Measurements from ENCODE around the gene FADS1. TPM values are rescaled to one million over a fixed set of nuclear protein-coding genes. Genes with fewer than 3 reads are reported as not detected.

Gene FADS1
- total RNA-seq, 4 donors from 2014 or later = 4.9 to 9.9 (median 6.7) TPM

DNA sequence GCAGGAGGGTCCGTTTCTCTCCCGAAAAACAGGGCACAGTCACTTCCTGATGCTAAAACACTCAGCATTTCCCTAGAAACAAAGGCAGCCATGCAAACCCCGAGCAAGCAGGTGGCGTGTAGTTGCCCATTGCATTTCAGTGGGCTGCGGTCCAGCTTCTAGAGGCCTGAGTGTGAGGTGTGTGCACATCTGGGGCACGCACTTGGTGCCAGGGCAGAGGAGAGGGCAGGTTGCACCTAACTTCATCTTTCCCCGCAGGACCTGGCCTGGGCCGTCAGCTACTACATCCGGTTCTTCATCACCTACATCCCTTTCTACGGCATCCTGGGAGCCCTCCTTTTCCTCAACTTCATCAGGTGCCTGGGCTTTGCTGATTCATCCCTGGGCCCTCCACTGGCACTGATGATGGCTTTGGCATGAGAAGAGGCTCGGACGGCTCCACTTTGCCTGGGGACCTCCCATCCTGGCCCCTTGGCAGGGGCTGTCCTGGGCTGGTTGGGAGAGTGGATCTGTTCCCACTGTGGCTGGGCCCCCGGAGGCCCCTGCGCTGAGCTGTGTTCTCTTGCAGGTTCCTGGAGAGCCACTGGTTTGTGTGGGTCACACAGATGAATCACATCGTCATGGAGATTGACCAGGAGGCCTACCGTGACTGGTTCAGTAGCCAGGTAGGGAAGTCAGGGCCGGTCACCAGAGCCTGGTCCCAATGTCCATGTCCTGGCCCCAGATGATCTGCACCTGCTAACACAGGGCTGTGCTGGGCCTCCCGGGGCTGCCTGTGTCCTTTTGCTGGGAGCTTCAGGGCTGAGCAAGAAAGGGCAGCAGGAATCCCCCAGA lies 46.1 kb upstream of the FADS1 start:
- H3K27me3 ChIP-seq = no peaks in the 10 kb centered on the region
- H3K4me3 ChIP-seq = no peak overlapping the region
- no peaks in the 10 kb centered on the region for H3K9me3 ChIP-seq
- DNase-seq = no peak
- H3K4me1 ChIP-seq = no peaks in the 10 kb centered on the region
- H3K36me3 ChIP-seq = peaks cover 0 to 17% (median 0%) of the 10 kb centered on the region in 3 donors
- TF ChIP-seq, protein P1, sequence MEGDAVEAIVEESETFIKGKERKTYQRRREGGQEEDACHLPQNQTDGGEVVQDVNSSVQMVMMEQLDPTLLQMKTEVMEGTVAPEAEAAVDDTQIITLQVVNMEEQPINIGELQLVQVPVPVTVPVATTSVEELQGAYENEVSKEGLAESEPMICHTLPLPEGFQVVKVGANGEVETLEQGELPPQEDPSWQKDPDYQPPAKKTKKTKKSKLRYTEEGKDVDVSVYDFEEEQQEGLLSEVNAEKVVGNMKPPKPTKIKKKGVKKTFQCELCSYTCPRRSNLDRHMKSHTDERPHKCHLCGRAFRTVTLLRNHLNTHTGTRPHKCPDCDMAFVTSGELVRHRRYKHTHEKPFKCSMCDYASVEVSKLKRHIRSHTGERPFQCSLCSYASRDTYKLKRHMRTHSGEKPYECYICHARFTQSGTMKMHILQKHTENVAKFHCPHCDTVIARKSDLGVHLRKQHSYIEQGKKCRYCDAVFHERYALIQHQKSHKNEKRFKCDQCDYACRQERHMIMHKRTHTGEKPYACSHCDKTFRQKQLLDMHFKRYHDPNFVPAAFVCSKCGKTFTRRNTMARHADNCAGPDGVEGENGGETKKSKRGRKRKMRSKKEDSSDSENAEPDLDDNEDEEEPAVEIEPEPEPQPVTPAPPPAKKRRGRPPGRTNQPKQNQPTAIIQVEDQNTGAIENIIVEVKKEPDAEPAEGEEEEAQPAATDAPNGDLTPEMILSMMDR (IDR thresholded peaks at IDR 0.05) = no peak
- TF ChIP-seq POLR2A (IDR thresholded peaks at IDR 0.05) = no peak
- no peak overlapping the region for H3K27ac ChIP-seq

DNA sequence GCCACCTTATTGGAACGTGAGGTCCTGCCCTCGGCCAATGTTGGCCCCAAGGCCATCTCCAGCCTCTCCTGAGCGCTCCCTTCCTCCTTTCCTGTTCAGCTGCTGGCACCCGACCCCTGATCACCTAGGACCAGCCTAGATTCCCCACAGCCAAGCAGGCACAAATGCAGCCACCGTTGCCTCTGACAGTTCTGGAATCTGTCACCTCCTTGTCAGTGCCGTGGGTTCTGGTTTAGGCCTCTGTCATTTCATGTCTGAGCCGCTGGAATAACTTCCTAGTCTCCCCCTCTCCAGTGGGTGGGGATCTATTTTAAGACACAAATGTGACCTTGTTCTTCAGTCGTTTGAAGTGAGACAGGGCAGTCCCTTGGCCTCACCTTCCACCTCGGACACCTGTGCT lies 44.8 kb upstream of the FADS1 start:
- no peaks in the 10 kb centered on the region for H3K9me3 ChIP-seq
- TF ChIP-seq, protein P1 (IDR thresholded peaks at IDR 0.05) = no peak
- no peak for TF ChIP-seq POLR2A (IDR thresholded peaks at IDR 0.05)
- H3K4me3 ChIP-seq = no peak overlapping the region
- no peaks in the 10 kb centered on the region for H3K27me3 ChIP-seq
- peaks cover 0 to 29% (median 0%) of the 10 kb centered on the region in 3 donors for H3K36me3 ChIP-seq
- H3K27ac ChIP-seq = no peak overlapping the region
- H3K4me1 ChIP-seq = no peaks in the 10 kb centered on the region
- DNase-seq = no peak

DNA sequence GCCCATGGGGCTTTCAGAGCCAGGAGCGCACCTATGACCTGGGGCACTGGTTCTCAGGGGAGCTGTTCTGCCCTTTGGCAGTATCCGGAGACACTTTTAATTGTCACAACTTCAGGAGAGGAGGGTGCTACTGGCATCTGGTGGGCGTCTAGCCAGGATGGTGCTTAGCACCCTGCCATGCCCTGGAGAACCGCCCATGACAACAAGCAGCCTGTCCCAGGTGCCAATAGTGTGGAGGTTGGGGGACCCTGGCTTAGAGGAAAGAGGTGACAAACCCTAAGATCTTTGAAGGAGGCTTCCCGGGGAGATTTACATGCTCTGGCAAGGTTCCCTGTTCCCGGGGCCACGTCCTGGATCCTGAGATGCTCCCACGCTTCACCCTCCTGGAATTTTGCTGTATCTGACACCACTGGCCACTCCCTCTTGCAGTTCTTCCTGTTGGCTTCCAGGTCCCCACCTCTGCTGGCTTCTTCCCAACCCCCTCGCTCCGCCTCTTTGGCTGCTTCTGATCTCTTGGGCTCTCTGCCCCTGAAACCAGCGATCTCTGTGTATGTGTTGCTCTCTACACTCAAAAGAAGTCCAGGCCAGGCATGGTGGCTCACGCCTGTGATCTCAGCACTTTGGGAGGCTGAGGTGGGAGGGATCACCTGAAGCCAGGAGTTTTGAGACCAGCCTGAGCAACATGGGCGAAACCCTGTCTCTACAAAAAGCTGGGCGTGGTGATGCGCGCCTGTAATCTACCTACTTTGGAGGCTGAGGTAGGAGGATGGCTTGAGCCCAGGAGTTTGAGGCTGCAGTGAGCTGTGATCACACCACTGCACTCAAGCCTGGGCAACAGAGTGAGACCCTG lies 43.5 kb upstream of the FADS1 start:
- peaks cover 0 to 29% (median 0%) of the 10 kb centered on the region in 3 donors for H3K36me3 ChIP-seq

DNA sequence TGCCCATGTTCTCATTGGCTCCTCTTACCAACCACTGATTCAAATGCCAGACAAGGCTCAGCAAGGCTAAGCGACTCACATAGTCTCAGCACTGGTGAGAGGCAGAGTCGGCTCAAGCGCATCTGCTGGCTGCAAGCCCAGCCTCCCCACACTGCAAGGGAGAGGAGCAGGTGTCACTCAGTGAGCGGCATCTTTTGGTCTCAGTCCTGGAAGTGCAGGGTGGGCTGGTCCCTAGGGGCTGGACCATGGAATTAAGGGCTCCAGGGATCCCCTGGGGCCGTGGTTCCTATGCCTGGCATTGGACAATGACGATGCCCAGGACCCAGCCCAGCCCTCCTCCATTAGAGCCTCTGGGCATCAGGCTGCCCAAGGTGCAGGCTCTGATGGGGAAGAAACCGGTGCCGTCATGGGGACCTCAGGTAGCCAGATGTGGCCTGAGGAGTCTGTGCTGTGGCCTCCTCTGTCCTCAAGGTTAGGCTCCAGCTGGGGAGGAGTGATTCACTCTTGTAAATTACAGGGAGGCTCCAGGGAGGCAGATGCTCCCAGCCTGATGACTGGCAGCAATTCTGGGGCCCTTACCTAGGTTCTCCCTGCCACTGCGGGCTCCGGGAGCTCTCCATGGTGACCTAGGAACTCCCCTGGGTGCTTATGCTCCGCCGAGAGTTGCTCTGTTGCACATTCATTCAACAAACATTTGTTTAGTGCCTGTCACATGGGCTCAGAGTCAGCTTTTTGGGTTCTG lies 39.3 kb upstream of the FADS1 start:
- H3K9me3 ChIP-seq = no peaks in the 10 kb centered on the region
- peaks cover 0 to 48% (median 0%) of the 10 kb centered on the region in 3 donors for H3K36me3 ChIP-seq
- no peak overlapping the region for H3K4me3 ChIP-seq
- no peak overlapping the region for H3K27ac ChIP-seq
- no peak for DNase-seq
- TF ChIP-seq POLR2A (IDR thresholded peaks at IDR 0.05) = no peak
- TF ChIP-seq, protein P1 (IDR thresholded peaks at IDR 0.05) = no peak
- no peaks in the 10 kb centered on the region for H3K4me1 ChIP-seq
- H3K27me3 ChIP-seq = no peaks in the 10 kb centered on the region

More for the DNA sequence above, 43.5 kb upstream of the FADS1 start:
- H3K4me1 ChIP-seq = no peaks in the 10 kb centered on the region
- no peaks in the 10 kb centered on the region for H3K27me3 ChIP-seq
- H3K27ac ChIP-seq = no peak overlapping the region
- TF ChIP-seq, protein P1 (IDR thresholded peaks at IDR 0.05) = no peak
- no peak for TF ChIP-seq POLR2A (IDR thresholded peaks at IDR 0.05)
- DNase-seq = peak in 2 of 3 donors; percentile 58 to 65
- H3K9me3 ChIP-seq = no peaks in the 10 kb centered on the region
- no peak overlapping the region for H3K4me3 ChIP-seq

DNA sequence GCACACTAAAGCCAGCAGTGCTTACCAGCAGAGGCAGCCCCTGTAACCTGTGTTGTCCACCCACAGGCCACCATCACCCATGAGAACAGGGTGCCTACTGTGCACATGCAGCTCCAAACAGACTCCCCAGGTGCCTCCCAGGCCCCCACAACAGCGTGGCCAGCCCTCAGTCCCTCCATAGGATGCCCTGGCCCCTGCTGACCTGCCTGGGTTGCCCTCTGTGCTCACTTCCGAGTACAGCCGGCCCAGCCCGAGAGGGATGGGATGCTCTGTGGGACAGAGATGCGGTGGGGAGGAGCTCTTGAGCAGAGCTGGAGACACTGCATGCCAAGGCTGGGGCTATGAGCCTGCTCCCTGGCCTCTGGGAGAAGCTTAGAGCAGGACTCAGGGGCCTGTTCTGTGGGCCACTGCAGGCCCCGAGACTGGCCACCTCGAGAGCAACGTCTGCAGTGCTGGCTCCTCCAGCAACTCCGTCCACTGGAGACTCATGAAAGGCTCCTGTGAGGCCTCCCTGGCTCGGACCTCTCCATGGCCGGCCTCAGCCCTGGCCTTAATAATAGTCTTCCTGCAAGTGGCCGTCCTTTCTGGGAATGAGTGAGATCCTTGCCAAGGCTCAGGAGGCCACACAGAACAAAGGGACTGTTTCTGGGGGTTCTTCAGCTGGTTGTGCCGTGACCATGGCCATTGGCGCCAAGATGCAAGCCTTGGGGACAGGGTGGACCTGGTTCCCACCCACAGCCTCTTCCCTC lies 38.3 kb upstream of the FADS1 start:
- TF ChIP-seq POLR2A (IDR thresholded peaks at IDR 0.05) = no peak
- TF ChIP-seq, protein P1 (IDR thresholded peaks at IDR 0.05) = no peak
- Histone ChIP-seq H3K9me3 (no peaks in the 10 kb centered on the region), H3K27ac (no peak overlapping the region), H3K27me3 (no peaks in the 10 kb centered on the region), H3K4me1 (no peaks in the 10 kb centered on the region), H3K4me3 (no peak overlapping the region), H3K36me3 (peaks cover 0 to 41% (median 0%) of the 10 kb centered on the region in 3 donors)
- no peak for DNase-seq

Data from Peyer's patch (tissue), 4 donors.